GM18951 (cell line): ENCODE data around the gene DUOXA2.
"Not testable (repeated sequence)": the region's sequence is repeated elsewhere in the genome, so short reads cannot be mapped to it uniquely, and the experiment has no call there.

Source experiments
- POLR2A ChIP-seq: IDR thresholded peaks from 4 replicates; pipeline ENCODE4 v1.6.1; 2011; ENCODE audit warnings: mild to moderate bottlenecking; ENCODE audit not compliant: insufficient read length, insufficient read depth; ENCODE audit errors: extremely low read depth
- in situ Hi-C: fragments of 300-500 bp; cut with MboI; formaldehyde crosslinking; loops from one replicate; pipeline ENCODE4 v1.12.0; 2022; ENCODE audit warnings: low sequenced_read_pairs, mixed read lengths, inconsistent platforms; ENCODE audit not compliant: unreplicated experiment

Gene DUOXA2

DNA sequence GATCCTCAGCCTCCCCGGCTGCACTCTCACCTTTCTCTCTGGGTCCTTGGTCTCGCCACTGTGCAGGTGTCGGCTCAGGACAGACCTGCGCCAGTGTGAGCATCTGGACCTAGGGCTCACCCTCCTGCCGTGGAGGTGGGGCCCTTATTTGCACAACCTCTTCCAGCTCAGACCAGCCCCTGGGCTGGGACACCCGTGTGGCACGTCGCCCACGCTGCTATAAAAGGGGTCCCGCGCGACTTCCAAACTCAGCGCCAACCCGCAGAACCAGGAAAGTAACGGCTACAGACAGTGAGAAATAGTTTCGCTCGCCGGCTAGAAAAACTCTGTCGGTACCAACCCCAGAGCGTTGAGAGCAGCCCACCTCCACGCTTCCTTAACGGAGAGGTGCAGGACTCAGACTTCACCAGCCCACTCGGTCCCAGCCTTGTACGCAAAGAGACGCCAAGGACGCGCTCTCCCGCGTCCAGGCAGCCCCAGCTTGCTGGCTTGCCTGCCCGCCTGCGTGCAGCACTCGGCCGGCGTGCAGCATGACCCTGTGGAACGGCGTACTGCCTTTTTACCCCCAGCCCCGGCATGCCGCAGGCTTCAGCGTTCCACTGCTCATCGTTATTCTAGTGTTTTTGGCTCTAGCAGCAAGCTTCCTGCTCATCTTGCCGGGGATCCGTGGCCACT, at the start of gene DUOXA2, which contains the start of gene DUOX2:
Gene DUOXA2 (plus strand): TSS at position 251 of the 675 bp plus-strand sequence. CDS start 280 bp downstream, at position 531.
Gene DUOX2 (minus strand): TSS at position 97 of the 675 bp plus-strand sequence. CDS start 761 bp downstream, outside the sequence.
- in situ Hi-C loops, result no loop called here
- TF ChIP-seq POLR2A, result no peak

DNA sequence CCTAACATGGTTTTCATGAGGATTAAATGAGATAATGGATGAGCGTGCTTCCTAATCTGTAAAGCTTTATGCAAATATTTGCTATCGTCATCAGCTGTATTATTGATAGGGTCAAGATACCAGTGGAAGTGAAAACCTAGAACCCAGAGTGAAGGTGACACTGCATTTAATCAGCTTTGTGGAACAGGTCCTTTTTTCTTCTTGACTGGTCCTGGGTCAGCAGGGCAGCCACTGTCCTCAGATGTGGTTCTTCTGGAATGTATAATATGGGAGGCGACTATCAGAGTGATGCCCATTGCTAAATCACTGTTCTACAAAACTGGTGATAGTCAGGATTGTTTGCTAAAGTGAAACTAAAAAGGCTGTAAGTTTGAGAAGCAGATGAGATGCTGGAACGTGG, 49.7 kb upstream of the DUOXA2 start:
- TF ChIP-seq POLR2A, result no peak
- in situ Hi-C loops, result no loop called here

DNA sequence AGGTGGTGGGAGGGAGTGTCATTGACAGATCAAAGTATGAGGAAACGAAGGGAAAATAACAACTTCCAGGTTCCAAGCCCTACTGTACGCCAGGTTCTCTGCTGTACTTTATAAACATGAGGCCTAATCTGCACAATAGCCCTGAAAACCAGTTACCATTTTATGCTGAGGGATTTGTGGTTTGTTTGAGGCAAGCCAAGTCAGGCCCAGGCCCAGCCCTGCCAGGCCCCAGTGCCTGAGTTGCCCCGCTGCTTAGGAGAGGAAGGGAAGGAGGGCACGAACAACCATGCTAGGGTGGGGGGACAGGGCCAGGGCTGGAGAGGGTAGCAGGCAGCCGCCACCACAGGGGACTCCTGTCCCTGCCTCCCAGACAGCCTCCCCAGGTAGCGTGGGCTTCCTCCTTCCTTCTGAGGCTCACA, 44.2 kb upstream of the DUOXA2 start:
- in situ Hi-C loops, result loop anchor here (5.0 kb wide), 1 partner anchor 238 kb away; no protein-coding TSS in a partner anchor

DNA sequence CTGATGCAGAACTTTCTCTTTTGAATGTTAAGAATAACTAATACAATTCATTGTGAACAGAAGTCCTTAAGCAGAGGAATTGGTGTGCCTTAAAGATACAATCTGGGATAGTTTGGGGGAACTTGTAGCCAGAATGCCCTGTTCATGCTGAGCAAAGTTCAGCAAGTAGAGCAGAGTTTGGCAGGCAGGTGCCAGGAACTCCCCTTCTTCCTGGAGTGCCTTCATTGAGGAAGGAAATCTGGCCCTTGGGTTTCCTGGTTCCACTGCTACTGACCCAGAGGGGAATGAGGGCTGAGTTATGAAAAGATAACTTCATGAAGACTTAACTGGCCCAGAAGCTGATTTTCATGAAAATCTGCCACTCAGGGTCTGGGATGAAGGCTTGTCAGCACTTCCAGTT, 40.5 kb upstream of the DUOXA2 start:
- in situ Hi-C loops, result not testable (repeated sequence)

DNA sequence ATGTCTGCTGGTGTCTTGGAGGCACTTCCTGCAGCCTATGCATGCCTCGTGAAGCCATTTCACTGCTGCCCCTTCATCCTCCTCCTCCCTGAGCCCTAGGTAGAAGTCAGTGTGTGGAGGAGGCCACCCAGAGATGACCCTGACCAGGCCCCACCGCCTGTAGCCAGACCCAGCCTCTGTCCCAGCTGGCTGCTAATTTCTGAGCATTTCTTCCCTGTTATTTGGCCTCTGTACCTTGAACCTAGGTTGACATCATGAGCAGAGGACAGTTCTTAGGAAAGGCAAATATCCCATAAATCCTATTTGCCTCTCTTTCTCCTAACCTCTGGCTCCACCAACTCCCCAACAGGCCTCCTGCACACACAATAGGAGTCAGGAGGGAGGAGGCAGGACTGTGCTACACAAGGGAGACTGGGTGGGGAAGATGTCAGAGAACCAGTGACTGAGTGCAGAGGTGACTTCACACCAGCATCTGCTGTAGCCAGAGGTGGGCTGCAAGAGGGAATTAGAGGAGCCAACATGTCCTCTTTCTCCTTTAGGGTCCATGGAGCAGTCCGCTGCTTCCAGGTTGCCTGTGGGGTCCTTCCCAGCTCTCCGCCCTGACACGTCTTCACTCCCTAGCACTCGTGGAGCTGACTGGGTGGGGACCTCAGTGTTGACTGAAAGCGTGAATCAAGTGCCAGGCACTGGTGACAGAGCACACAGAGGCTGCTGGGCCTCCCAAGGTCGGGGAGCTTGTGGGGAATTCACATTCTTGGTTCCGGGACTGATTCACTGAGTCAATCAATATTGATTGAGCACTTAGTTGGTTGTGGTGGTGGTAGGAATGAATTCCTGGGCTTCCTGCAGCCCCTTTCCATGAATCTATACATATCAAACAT, 38.4 kb upstream of the DUOXA2 start:
- in situ Hi-C loops, result not testable (repeated sequence)

DNA sequence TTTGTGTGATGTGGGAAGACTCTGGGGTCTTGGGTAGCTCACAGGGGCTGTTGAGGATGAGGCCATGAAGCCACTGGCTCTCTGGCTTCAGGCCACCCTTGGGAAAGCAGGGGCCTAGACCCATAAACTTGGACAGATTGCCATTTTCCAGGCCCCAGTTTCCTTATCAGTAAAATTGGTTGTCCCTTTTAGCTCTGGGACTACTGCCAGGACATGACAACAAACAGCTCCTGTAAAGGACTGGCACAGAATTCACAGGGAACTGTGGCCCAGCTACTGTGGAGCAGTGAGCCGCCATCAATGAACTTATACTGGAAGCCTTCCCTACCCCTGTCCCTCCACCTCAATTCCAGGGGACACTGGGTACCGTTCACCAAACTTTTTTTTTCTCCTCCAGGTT, 36.7 kb upstream of the DUOXA2 start:
- in situ Hi-C loops, result not testable (repeated sequence)

DNA sequence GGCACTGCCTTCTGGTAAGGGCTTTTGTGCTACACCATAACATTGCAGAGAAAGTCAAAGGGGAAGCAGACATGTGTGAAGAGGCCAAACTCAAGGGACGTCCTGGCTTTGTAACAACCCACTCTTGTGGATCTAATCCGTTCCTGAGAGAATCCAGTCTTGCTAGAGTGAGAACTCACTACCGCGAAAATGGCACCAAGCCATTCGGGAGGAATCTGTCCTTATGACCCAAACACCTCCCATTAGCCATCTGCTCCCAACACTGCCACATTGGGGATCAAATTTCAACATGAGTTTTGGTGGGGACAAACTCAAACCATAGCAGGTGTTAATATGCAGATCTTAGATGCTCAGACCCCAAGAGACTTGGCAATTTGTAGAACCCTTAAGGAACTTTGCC, 34.9 kb upstream of the DUOXA2 start:
- in situ Hi-C loops, result not testable (repeated sequence)

DNA sequence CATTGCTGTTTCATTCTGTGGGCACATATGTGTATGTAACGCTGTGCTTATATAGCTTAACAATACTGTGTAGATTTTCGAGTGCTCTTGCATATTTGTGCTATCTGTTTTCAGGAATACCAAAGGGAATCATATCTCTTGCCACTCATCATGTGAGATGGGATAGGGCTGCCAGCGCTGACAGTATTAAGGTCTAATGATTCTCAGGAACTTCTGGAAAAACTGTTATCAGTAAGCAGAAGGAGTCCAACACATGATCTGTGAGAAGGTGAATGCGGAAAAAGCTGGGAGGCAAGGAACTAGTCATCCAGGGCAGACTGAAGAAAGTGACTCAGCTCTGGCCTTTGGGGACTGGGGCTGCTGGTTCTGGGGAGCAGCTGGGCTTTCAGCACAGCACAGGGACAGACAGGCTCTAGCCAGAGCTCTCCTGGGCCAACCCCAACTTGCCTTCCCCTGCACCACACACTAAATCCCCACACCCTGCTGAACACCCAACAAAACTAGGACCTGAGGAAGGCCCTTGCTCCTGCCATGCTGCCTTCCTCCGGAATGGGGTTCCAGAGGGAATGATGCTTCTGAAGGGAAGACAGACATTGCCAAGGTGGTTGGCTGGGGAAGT, 34.4 kb upstream of the DUOXA2 start:
- in situ Hi-C loops, result not testable (repeated sequence)

DNA sequence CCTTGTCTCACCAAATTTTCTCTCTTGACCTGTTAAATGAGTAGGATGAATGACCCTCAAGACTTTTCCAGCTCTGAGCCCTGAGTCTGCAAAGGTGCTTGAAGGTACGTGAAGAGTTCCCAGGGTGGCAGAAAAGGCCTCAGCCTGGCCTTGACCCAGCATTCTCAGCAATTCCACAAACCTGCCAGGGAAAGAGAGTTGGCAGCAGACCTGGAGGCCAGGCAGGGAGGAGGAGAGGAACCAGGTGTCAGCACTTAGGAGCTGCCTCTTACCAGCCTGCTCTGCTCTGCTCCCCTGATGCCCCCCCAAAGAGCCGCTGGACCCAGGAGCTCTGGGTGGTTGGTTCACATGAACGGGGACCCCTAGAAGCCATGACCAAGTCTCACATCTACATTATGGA, 33.5 kb upstream of the DUOXA2 start:
- in situ Hi-C loops, result not testable (repeated sequence)

DNA sequence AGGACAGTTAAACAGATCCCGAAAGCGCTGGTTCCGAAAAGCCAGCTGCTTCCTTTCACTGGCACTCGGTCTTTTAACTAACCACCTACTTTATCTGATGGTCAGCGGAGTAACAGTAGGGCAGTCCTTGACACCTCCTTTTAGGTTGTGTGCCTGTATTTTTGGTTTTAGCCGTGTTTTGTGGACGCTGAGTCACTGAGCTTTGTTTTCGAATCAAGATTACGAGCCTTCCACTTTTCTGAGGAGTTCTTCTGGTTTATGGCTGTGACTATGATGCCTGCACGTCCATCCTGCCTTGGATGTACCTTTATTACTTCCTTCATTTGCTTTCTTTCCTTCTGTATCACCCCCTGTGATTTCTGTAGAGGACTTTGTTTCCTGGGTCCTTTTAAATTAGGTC, 31.7 kb upstream of the DUOXA2 start:
- in situ Hi-C loops, result not testable (repeated sequence)

DNA sequence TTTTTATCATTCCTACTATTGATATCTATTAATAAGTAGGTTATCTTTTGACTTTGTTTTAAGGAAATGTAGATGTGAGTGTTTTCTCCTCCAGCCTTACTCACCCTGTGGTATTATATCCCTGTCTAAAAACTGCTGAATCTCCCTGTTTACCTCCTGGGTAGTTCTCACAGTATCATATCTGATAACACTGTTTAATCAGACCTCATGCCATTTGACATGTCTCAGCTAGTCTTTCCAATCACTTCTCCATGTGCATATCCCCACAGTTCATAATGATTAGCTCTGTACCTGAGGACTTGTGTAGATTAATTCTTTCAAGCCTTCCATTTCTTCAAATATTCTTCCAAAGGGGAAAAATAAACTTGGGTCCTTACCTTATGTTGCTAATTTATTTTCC, 30.9 kb upstream of the DUOXA2 start:
- no peak for TF ChIP-seq POLR2A
- in situ Hi-C loops, result no loop called here

DNA sequence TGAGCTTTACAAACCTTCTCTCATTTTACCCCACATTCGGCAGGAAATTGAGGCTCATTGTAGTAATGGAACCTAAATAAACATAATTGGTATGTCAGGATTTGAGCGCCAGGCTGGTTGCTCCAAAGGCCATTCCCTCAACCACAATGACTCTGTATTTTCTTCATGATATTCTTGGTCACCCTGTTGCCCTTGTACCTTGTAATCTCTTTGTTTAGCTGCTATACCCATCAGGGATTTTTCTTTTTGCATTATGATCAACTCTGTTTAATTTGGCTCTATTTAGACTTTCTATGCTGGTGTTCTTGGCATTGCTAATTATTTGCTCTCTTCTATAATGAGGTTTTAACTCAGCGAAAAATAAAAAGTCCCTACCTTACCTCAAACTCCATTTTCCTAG, 30.0 kb upstream of the DUOXA2 start:
- in situ Hi-C loops, result no loop called here
- TF ChIP-seq POLR2A, result no peak

DNA sequence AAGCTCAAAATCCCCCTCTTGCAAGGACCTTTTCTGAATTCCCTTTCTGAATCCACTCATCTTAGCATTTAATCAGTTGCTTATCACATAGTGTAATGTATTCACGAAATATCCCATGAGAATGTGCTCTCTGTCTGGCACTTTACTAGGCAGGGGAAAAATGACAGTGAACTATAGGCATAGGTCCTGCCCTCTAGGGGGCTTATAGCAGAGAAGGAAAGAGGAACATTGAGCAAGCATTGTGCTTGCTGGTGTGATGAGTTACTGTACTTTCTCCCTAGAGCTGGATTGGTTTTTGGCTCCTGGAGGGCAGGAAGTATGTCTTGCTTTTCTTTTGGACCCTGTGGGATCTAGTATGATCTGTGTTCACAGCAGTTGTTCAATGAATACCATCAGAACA, 26.6 kb upstream of the DUOXA2 start:
- TF ChIP-seq POLR2A, result no peak
- in situ Hi-C loops, result no loop called here
